HG03571 (cell line): ENCODE results near the gene NAA80.
"Not testable (repeated sequence)": the region's sequence is repeated elsewhere in the genome, so short reads cannot be mapped to it uniquely, and the experiment has no call there.

Source experiments
- ATAC-seq: cut with Tn5 transposase; IDR thresholded peaks from one replicate; pipeline ENCODE4 v1.9.1; 2021; ENCODE audit not compliant: unreplicated experiment

The NAA80 gene

DNA sequence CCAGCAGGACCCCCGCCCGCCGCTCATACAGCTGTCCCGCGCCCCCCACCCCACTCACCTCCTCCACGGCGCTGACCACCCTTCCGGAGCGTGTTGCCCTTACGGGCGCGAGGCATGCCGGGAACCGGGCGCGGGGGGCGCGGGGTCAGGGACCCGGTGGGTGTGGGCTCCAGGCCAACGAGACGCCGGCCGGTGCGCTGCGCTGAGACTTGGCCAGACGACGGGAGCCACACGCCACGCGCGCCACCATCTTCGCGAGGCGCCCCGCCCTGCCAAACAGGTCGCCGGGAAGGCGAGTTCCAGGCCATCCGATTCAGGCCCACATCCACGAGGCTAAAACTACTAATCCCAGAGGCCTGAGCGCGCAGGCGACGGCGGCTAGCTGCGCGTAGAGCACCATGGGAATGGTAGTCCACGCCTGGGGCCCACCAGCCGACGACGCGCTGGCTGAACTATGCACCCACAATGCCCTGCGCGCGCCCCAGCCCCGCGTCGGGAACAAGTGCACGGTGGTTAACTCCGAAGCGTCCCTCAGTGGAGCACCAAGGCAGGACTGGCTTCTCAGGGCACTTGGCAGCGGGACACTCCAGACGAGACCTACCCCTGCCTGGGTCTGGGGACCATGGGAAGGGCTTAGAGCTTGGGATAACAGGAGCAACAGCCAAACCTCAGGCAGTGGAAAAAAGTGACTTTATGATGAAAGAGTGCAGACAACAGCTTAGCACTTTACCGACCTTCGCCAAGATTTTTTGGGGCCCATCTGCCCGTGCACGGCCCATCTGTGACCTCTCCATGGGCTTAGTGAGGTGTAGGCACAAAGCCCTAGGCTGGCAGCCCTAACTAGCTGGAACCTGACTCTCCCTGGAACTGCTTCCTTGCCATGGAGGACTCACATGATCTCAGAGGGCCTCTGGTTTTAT, 6.8 kb downstream of the NAA80 start, which contains the start of gene IFRD2:
Gene IFRD2 (minus strand): TSS at position 271 of the 920 bp plus-strand sequence. CDS start 155 bp downstream, at position 116.
- peak; percentile 91 for ATAC-seq

DNA sequence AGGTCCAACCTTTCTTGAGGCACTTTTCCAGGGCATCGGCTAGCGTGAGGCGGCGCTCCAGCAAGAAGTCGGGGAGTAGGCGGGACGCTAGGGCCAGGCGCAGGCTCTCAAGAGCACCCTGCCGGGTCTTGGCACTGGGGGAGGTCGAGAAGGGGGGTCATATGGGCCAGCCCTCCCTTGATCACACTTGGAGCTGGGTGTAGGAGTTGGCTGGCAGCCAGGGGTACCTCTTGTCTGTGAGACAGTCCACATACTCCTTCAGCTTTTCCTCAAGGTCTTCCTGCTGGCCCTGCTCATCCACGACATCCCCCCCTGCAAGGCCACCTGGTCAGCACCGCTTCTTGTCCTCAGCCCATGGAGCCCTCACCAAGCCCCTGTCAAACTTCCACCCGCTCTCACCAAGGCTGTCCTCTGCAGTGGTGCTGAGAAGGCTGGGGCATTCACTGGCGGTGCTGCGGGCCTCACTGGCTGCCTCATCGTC, 9.0 kb downstream of the NAA80 start:
- no peak for ATAC-seq

DNA sequence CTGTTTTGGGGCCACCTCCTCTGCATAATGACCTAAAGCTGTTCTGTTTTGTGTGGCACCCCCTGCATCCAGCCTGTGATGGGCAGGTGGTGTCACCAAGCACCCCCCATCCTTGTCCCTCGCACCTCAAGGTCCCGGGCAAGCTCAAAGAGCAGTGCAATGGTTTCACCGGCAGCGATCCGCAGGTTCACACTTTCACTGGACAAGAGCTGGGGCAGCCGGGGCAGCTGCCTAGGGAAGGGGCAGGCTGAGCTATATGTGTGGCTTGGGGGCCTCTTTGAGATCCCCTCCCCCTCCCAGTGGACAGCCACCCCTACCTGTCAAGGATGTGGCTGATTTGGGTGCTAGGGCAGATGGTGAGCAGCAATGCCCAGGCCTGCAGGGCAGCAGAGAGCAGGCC, 10.1 kb downstream of the NAA80 start:
- ATAC-seq = no peak

GRCh38 chr3:50288387-50289007, 10.7 kb downstream of the NAA80 start:
- ATAC-seq = no peak

GRCh38 chr3:50287262-50287661, 11.9 kb downstream of the NAA80 start:
- no peak for ATAC-seq

- no peak for ATAC-seq
These were observed 12.6 kb downstream of the NAA80 start for GRCh38 chr3:50286322-50287227.

GRCh38 chr3:50284121-50284520, 15.1 kb downstream of the NAA80 start:
- not testable (repeated sequence) for ATAC-seq

DNA sequence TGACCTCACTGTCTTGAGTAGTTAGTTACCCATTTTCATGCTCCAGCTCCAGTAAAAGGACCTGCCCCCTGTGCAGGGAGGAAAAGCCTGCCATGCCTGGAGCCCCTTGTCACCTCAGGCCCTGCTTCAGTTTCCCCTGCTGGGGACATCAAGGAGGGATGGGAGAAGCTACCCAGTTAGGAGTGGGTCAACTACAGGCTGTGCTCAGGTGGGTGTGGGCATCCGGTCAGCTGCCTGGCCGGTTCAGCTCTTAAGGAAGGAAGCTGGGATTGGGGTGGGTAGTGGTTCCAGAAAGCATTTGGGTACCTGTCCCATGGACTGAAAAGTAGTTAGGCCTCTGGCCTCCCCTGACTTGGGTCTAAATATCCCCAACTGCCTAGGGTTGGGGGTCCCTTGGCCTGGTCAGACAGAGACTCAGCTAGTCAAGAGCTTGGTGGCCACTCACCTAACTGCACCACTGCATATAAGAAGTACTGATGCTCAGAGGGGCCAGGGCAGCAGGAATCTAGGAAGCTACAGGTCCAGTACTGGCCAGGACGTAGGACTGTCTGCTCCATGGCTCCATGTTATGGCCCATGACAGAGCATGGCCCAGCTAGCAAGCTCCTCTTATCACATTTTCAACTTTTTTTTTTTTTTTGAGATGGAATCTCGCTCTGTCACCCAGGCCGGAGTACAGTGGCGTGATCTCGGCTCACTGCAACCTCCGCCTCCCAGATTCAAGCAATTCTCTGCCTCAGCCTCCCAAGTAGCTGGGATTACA, 19.8 kb downstream of the NAA80 start:
- no peak for ATAC-seq

DNA sequence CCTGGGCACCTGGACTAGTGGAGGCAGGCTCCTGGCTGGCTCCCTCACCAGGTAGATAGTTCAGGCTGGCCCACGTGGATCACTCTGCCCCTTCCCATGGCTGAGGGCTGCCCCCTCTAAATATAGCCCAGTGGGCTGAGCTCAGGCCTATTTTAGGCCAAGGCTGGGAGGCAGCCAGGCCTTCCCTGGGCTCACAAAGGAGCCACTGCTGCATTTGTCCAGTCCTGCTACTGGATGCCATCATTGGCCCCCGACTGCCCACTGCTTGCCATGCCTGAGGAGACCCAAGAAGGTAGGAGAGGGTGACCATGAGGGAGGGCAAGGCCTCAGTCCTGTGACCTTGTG, 20.4 kb downstream of the NAA80 start, which contains the start of gene LSMEM2:
Gene LSMEM2 (plus strand): TSS at position 208 of the 345 bp plus-strand sequence. CDS start 27 bp downstream, at position 235.
- no peak for ATAC-seq

- no peak for ATAC-seq
These were observed 20.9 kb downstream of the NAA80 start for GRCh38 chr3:50278123-50278879.

GRCh38 chr3:50276762-50277101, 22.5 kb downstream of the NAA80 start:
- ATAC-seq = no peak

GRCh38 chr3:50275996-50276761, 23.0 kb downstream of the NAA80 start:
- ATAC-seq = no peak

DNA sequence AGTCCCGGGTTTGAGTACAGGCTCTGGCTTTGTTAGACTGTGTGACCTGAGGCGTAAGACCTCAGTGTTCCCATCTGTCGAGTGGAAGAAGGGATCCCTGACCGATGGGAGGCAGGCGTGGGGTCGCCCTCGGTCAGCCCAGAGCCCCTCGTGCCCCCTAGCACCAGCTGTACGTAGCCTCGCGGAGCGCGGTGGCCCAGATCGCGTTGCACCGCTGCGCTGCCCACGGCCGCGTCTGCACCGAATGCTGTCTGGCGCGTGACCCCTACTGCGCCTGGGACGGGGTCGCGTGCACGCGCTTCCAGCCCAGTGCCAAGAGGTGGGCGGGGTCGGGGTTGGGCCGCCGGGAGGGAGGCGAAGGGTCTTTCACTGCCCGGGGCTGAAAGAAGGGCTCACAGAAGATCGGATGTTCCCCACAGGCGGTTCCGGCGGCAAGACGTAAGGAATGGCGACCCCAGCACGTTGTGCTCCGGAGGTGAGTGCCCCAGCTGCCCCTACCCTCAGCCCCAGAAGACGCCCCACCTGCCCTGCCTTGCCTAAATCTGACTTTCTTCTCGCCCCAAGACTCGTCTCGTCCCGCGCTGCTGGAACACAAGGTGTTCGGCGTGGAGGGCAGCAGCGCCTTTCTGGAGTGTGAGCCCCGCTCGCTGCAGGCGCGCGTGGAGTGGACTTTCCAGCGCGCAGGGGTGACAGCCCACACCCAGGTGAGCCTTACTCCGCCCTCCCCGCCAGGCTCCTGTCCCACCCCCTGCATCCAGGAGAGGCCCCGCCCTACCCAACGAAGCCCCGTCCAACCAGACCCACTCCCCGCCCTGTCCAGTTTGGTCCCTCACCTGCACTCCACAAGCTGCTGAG, 23.8 kb downstream of the NAA80 start:
- no peak for ATAC-seq

DNA sequence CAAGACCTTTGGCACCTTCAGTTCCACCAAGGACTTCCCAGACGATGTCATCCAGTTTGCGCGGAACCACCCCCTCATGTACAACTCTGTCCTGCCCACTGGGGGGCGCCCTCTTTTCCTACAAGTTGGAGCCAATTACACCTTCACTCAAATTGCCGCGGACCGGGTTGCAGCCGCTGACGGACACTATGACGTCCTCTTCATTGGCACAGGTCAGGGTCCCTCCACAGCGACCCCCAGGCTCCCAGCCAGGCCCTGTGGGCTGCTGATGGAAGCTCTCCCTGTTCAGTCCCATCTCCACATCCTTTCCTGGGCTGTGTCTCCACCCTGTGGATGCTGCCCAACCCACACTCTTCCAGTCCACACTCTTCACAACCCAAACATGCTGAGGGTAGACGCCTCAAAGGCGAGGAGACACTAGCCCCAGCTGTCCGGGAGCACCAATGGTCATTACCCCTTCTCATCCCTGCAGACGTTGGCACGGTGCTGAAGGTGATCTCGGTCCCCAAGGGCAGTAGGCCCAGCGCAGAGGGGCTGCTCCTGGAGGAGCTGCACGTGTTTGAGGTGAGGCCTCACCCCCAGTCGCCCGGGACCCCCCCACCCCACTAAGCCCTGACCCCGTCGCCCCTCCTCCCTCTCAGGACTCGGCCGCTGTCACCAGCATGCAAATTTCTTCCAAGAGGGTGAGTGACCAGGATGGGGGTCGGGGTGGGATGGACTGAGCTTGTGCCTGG, 24.7 kb downstream of the NAA80 start:
- ATAC-seq = no peak

DNA sequence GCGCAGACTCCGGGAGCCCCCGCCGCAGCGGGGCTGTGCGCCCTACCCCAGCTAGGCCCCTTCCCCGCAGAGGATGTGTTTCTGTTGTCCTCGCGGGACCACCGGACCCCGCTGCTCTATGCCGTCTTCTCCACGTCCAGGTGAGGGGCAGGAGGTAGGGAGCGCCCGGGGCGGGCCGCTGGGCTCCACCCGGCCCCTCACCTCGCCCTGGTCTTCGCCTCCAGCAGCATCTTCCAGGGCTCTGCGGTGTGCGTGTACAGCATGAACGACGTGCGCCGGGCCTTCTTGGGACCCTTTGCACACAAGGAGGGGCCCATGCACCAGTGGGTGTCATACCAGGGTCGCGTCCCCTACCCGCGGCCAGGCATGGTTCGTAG, 25.5 kb downstream of the NAA80 start:
- ATAC-seq = no peak

DNA sequence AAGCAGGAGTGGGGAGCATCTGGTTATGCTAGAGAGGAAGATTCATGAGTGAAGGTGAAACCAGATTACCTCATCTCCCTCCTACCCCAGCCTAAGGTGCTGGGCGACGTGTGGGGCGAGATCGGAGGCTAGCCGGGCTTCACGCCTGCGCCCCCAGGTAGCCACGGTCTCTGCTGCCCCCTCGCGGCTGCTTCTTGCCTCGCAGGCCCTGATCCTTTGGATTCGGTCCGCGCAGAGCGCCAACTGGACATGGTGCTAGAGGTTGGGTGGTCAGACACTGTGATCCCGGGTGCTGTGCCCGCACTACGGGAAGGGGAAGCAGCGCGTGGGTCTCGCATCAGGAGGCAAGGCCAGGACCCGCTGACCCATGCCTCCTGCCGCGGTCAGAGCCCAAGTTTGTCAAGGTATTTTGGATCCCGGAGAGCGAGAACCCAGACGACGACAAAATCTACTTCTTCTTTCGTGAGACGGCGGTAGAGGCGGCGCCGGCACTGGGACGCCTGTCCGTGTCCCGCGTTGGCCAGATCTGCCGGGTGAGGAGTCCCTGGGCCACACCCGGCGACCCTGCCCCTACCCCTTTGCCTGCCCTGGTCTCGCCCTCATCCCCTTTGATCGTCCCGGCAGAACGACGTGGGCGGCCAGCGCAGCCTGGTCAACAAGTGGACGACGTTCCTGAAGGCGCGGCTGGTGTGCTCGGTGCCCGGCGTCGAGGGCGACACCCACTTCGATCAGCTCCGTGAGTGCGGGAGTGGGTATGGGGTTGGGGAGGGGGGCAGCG, 26.1 kb downstream of the NAA80 start:
- peak; percentile 77 for ATAC-seq

- ATAC-seq = peak; percentile 12
These were observed 26.7 kb downstream of the NAA80 start for GRCh38 chr3:50272538-50272910.
